PFSK-1 (cell line): ENCODE measurements around the gene FBXO10.

Experiments used
- FOXP2 ChIP-seq: optimal IDR thresholded peaks from 2 replicates; pipeline ENCODE3; 2011; ENCODE audit warnings: borderline replicate concordance, control low read depth, inconsistent platforms; ENCODE audit not compliant: insufficient read depth; ENCODE audit errors: extremely low read length, extremely low read depth
- POLR2AphosphoS5 ChIP-seq: IDR thresholded peaks from 2 replicates; pipeline ENCODE4 v1.6.1; 2012; ENCODE audit warnings: low read depth, mild to moderate bottlenecking, control low read depth, low read length, moderate library complexity
- SIN3A ChIP-seq: IDR thresholded peaks from 2 replicates; pipeline ENCODE4 v1.6.1; 2012; ENCODE audit warnings: mild to moderate bottlenecking, low read length, moderate library complexity, borderline replicate concordance; ENCODE audit not compliant: insufficient read depth
- TAF1 ChIP-seq: IDR thresholded peaks from 2 replicates; pipeline ENCODE4 v1.6.1; 2012; ENCODE audit warnings: low read length, control low read depth, borderline replicate concordance; ENCODE audit not compliant: insufficient read depth
- TF ChIP-seq, protein P1 (sequence below), 2 experiments: IDR thresholded peaks; 2 replicates each; pipeline versions ENCODE4 v1.6.1 to v1.8.0; 2011 to 2012; ENCODE audit warnings: low read depth in 2 of 2, low read length in 2 of 2, control low read depth in 1 of 2, inconsistent platforms in 1 of 2, mild to moderate bottlenecking in 1 of 2, moderate library complexity in 1 of 2; ENCODE audit not compliant: insufficient read depth in 1 of 2

The FBXO10 gene

DNA sequence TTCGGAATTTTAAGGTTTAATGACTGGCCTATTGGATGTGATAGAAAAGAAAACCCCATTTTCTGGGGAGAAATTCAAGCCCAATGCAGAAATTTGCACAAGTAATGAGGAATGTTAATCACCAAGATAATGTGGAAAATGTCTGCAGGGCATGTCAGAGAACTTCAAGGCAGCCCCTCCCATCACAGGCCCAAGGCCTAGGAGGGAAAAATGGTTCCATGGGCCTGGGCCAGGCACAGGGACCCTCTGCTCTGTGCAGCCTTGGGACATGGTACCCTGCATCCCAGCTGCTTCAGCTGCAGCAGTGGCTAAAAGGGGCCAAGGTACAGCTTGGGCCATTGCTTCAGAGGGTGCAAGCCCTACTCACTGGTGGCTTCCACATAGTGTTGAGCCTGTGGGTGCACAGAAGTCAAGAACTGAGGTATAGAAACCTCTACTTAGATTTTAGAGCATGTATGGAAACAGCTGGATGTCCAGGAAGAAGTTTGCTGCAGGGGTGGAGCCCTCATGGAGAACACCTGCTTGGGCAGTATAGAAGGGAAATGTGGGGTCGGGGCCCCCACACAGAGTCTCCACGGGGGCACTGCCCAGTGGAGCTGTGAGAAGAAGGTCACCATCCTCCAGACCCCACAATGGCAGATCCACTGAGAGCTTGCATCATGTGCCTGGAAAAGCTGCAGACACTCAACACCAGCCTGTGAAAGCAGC is 12.2 kb downstream of the FBXO10 start:
- TF ChIP-seq, protein P1, sequence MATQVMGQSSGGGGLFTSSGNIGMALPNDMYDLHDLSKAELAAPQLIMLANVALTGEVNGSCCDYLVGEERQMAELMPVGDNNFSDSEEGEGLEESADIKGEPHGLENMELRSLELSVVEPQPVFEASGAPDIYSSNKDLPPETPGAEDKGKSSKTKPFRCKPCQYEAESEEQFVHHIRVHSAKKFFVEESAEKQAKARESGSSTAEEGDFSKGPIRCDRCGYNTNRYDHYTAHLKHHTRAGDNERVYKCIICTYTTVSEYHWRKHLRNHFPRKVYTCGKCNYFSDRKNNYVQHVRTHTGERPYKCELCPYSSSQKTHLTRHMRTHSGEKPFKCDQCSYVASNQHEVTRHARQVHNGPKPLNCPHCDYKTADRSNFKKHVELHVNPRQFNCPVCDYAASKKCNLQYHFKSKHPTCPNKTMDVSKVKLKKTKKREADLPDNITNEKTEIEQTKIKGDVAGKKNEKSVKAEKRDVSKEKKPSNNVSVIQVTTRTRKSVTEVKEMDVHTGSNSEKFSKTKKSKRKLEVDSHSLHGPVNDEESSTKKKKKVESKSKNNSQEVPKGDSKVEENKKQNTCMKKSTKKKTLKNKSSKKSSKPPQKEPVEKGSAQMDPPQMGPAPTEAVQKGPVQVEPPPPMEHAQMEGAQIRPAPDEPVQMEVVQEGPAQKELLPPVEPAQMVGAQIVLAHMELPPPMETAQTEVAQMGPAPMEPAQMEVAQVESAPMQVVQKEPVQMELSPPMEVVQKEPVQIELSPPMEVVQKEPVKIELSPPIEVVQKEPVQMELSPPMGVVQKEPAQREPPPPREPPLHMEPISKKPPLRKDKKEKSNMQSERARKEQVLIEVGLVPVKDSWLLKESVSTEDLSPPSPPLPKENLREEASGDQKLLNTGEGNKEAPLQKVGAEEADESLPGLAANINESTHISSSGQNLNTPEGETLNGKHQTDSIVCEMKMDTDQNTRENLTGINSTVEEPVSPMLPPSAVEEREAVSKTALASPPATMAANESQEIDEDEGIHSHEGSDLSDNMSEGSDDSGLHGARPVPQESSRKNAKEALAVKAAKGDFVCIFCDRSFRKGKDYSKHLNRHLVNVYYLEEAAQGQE (IDR thresholded peaks at IDR 0.05; ENCODE audit: insufficient read depth in 1 of 2, low read depth in 2 of 2, low read length in 2 of 2) = no peak
- no peak for TF ChIP-seq SIN3A
- no peak for TF ChIP-seq TAF1
- no peak for TF ChIP-seq FOXP2
- no peak for TF ChIP-seq POLR2AphosphoS5

DNA sequence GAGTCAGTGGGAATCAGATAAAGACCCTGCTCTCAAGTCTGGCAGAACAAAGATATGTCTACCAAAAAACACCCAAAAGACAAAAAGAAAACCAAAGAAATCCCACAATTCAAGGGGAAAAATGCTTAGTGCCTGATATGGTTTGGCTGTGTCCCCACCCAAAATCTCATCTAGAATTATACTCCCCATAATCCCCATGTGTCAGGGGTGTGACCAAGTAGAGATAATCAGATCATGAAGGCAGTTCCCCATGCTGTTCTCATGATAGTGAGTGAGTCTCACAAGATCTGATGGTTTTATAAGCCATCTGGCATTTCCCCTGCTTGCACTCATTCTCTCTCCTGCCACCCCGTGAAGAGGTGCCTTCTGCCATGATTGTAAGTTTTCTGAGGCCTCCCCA is 13.4 kb downstream of the FBXO10 start:
- TF ChIP-seq FOXP2 (no peak), POLR2AphosphoS5 (no peak), SIN3A (no peak), TAF1 (no peak)
- TF ChIP-seq, protein P1 (IDR thresholded peaks at IDR 0.05; ENCODE audit: insufficient read depth in 1 of 2, low read depth in 2 of 2, low read length in 2 of 2) = no peak

DNA sequence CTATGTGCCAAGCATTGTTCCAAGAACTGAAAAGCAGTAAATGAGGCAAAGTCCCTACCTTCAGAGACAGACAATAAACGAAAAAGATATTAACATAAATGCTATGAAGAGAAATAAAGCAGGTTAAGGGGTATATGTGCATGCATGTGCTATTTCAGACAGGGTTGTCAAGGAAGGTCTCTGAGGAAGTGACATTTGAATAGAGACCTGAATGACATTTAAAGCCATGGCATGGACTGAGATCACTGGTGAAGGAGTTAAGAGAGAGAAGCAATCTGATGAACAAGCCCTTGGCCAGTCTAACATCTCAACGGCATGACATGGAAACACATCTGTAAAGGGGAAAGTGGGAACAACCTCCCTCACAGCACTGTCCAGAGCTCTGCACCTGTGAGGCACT is 14.5 kb downstream of the FBXO10 start:
- TF ChIP-seq, protein P1 (IDR thresholded peaks at IDR 0.05; ENCODE audit: insufficient read depth in 1 of 2, low read depth in 2 of 2, low read length in 2 of 2) = no peak
- TF ChIP-seq SIN3A (no peak), POLR2AphosphoS5 (no peak), TAF1 (no peak), FOXP2 (no peak)

DNA sequence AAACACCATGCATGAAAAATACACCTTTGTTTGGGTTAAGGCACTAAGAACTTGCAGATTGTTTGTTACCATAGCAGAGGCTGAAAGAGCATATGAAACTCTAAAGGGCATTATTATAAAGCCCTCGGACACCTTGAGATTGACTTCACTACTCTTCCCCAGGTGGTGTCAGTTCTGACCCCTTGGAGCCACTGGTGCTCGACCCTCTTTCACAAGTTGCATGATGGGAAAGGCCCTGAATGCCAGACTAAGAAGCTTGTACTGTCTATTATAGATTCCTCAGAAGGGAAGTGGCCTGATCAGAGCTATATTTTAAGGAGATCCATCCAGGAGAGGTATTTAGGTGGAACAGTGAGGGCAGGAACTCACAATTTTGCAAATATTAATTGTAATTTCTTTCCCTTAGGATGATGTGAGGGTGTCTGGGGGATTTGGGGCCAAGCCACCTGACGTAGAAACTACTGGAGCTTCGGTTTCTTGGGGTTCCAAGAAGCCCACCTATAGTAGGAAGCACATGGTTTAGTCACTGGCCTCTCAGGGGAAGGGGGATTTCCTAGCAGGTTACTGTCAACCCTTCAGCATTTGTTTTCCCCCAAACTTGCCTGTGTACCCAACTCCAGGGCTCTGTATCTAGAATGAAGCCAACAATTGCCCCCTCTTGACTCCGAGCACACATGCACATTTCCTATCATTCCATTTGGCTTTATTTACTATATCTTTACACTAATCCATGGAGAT is 16.2 kb downstream of the FBXO10 start:
- TF ChIP-seq TAF1 (no peak), POLR2AphosphoS5 (no peak), SIN3A (no peak), FOXP2 (no peak)
- TF ChIP-seq, protein P1 (IDR thresholded peaks at IDR 0.05; ENCODE audit: insufficient read depth in 1 of 2, low read depth in 2 of 2, low read length in 2 of 2) = no peak
